Trophoblast cell (in vitro differentiated cells and primary cell): ENCODE measurements around the gene PRR16.
A peak's percentile ranks its signal among the peaks of the same experiment; 100 is the strongest.

Source experiments
- DNase-seq, 2 donors: peaks; one replicate each; pipeline ENCODE4 v3.0.0-alpha.2; 2016
- H2AFZ ChIP-seq: 2 replicates; pipeline ENCODE4 v1.6.1; 2013; ENCODE audit warnings: low read length, moderate library complexity, mild to moderate bottlenecking; ENCODE audit not compliant: insufficient read depth, poor library complexity
- H2AK5ac ChIP-seq: 2 replicates; pipeline ENCODE4 v1.6.1; 2013; ENCODE audit warnings: mild to moderate bottlenecking, low read length
- H2BK120ac ChIP-seq: 2 replicates; pipeline ENCODE4 v1.6.1; 2013; ENCODE audit warnings: low read length, mild to moderate bottlenecking, moderate library complexity; ENCODE audit not compliant: insufficient read depth, poor library complexity
- H2BK12ac ChIP-seq: 2 replicates; pipeline ENCODE4 v1.6.1; 2013; ENCODE audit warnings: mild to moderate bottlenecking, low read length, moderate library complexity
- H2BK5ac ChIP-seq: 2 replicates; pipeline ENCODE4 v1.6.1; 2013; ENCODE audit warnings: low read length, low read depth, moderate library complexity, mild to moderate bottlenecking; ENCODE audit not compliant: poor library complexity
- H3K14ac ChIP-seq: 2 replicates; pipeline ENCODE4 v1.6.1; 2013; ENCODE audit warnings: mild to moderate bottlenecking, low read length
- H3K18ac ChIP-seq: 2 replicates; pipeline ENCODE4 v1.6.1; 2013; ENCODE audit warnings: mild to moderate bottlenecking, low read length
- H3K23ac ChIP-seq: 2 replicates; pipeline ENCODE4 v1.6.1; 2013; ENCODE audit warnings: low read length
- H3K27ac ChIP-seq: 2 replicates; pipeline ENCODE4 v1.5.1; 2013; ENCODE audit warnings: low read depth, mild to moderate bottlenecking, inconsistent platforms, low read length, moderate library complexity
- H3K27me3 ChIP-seq: 2 replicates; pipeline ENCODE4 v1.6.1; 2013; ENCODE audit warnings: inconsistent platforms, mild to moderate bottlenecking, low read length, moderate library complexity; ENCODE audit not compliant: insufficient read depth
- H3K36me3 ChIP-seq, 2 experiments: 1 replicate in 1 of 2; 2 replicates in 1 of 2; pipeline ENCODE4 v1.6.1; 2013; ENCODE audit warnings: low read length in 2 of 2, mild to moderate bottlenecking in 2 of 2, moderate library complexity in 1 of 2; ENCODE audit not compliant: insufficient read depth in 2 of 2, control insufficient read depth in 1 of 2
- H3K4ac ChIP-seq: 2 replicates; pipeline ENCODE4 v1.6.1; 2013; ENCODE audit warnings: low read depth, mild to moderate bottlenecking, low read length, moderate library complexity
- H3K4me1 ChIP-seq, 2 experiments: 1 replicate in 1 of 2; 2 replicates in 1 of 2; pipeline ENCODE4 v1.6.1; 2013; ENCODE audit warnings: low read length in 2 of 2, mild to moderate bottlenecking in 2 of 2, moderate library complexity in 1 of 2; ENCODE audit not compliant: insufficient read depth in 2 of 2, control insufficient read depth in 1 of 2
- H3K4me2 ChIP-seq: 2 replicates; pipeline ENCODE4 v1.6.1; 2013; ENCODE audit warnings: inconsistent platforms, mild to moderate bottlenecking, low read length, moderate library complexity
- H3K4me3 ChIP-seq: 2 replicates; pipeline ENCODE4 v1.5.1; 2013; ENCODE audit warnings: mild to moderate bottlenecking, low read depth, low read length, inconsistent platforms
- H3K79me1 ChIP-seq: one replicate; pipeline ENCODE4 v1.6.1; 2013; ENCODE audit warnings: low read length
- H3K79me2 ChIP-seq: 2 replicates; pipeline ENCODE4 v1.6.1; 2013; ENCODE audit warnings: low read length, mild to moderate bottlenecking; ENCODE audit not compliant: control insufficient read depth, insufficient read depth, poor library complexity
- H3K9ac ChIP-seq: 2 replicates; pipeline ENCODE4 v1.6.1; 2013; ENCODE audit warnings: mild to moderate bottlenecking, low read length
- H3K9me3 ChIP-seq: 2 replicates; pipeline ENCODE4 v1.6.1; 2013; ENCODE audit warnings: low read depth, mild to moderate bottlenecking, control low read depth, inconsistent platforms, low read length; ENCODE audit not compliant: insufficient read depth
- H4K12ac ChIP-seq: 2 replicates; pipeline ENCODE4 v1.6.1; 2013; ENCODE audit warnings: low read depth, mild to moderate bottlenecking, low read length, moderate library complexity
- H4K8ac ChIP-seq: 2 replicates; pipeline ENCODE4 v1.6.1; 2013; ENCODE audit warnings: low read depth, mild to moderate bottlenecking, low read length, moderate library complexity
- H4K91ac ChIP-seq: one replicate; pipeline ENCODE4 v1.6.1; 2013; ENCODE audit warnings: low read depth, mild to moderate bottlenecking, low read length, moderate library complexity
- WGBS: extraction: QIAGEN DNeasy Blood & Tissue Kit; methylation state at CpG from one replicate; pipeline ENCODE4 v1.1.7; 2013; ENCODE audit warnings: missing lambda C conversion rate; ENCODE audit not compliant: insufficient read length, insufficient coverage; ENCODE audit errors: extremely low coverage; 5-methylcytosine and 5-hydroxymethylcytosine counted together

PRR16 gene

DNA sequence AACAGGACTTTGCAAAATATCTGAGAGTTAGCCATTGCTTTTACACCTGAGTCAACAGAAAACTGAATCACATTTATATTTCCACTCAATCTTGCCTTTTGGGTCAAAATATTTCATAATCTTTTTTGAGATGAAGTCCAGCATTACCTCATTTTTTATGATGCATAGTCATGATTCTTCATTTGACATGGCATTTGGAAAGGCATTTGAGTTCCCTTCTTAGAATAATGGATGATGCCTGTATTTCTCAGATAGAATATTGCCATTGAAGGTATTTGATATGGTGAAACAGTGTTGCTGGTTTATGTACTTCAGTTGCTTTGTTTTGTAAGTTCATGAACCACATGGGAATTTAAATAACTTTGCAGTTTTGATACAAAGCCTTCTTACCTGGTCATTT lies 180.4 kb downstream of the PRR16 start:
- Histone ChIP-seq H4K8ac (no peak overlapping the region), H3K4me1 (no peaks in the 10 kb centered on the region), H3K27me3 (no peaks in the 10 kb centered on the region), H3K18ac (no peak overlapping the region), H3K9ac (no peak overlapping the region), H2AK5ac (no peak overlapping the region), H2BK5ac (no peak overlapping the region), H4K12ac (no peak overlapping the region), H3K4ac (no peak overlapping the region), H3K79me2 (no peaks in the 10 kb centered on the region), H4K91ac (no peak overlapping the region), H3K9me3 (no peaks in the 10 kb centered on the region), H3K14ac (no peak overlapping the region), H2BK120ac (no peak overlapping the region), H3K27ac (no peak overlapping the region), H3K4me3 (no peak overlapping the region), H2AFZ (no peak overlapping the region), H3K79me1 (no peaks in the 10 kb centered on the region), H2BK12ac (no peak overlapping the region), H3K4me2 (no peak overlapping the region), H3K36me3 (no peaks in the 10 kb centered on the region), H3K23ac (no peak overlapping the region)
- DNase-seq = no peak

DNA sequence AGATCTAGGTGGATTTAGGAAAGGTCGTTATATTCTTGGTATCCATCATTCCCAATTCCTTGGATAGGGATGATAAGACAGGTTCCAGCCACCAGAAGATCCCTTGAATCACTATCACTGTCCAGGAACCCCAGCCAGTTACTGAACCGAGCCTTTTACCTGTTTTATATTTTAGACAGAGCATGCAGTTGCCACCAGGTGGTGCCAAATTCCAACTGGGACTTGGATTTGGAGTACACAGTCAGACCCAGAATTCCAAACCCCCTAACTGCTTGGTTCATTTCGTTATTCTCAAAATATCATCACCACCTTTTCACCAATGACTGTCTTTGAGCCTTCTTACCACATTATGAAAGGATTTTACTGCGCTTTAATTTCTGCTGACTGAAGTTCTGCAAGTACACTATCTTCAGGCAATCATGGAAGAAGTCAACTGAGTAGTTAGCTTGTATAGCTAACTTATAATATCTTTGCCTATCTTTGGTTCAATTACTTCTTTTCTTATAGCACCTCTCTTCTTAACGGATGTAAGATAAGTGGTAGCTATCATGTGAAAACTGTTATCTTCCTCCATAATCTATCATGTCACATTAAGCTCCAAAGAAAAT lies 191.8 kb downstream of the PRR16 start:
- Histone ChIP-seq H4K91ac (no peak overlapping the region), H3K79me1 (no peaks in the 10 kb centered on the region), H3K36me3 (no peaks in the 10 kb centered on the region), H3K27ac (no peak overlapping the region), H4K8ac (no peak overlapping the region), H3K4me3 (no peak overlapping the region), H2AFZ (no peak overlapping the region), H2BK120ac (no peak overlapping the region), H3K4me1 (no peaks in the 10 kb centered on the region), H3K9me3 (no peaks in the 10 kb centered on the region), H3K14ac (no peak overlapping the region), H3K23ac (no peak overlapping the region), H4K12ac (no peak overlapping the region), H3K9ac (no peak overlapping the region), H3K4ac (no peak overlapping the region), H3K18ac (no peak overlapping the region), H3K79me2 (no peaks in the 10 kb centered on the region), H3K27me3 (no peaks in the 10 kb centered on the region), H2AK5ac (no peak overlapping the region), H2BK5ac (no peak overlapping the region), H2BK12ac (no peak overlapping the region), H3K4me2 (no peak overlapping the region)
- no CpG with 5 or more reads among the region's 5 CpGs for WGBS
- peak; percentile 34 to 68 for DNase-seq

DNA sequence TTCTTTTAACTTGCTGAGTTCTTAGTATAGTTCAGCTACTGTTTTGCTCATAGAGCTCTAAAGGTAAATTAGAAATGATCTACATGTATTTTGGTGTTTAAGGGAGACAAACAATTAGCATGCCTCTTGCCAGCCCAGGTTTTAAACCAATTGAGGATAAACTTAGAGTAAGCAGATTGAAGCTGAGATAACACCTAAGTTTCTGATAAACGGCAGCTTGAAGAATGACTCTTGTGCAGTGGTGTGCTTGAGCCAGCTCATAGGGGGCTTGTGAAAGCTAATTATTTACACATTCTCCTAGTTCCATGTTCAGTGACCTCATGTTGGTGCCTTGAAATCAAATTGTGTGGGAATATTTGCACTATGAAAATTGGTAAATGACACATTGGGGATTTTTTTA lies 193.0 kb downstream of the PRR16 start:
- H3K4me3 ChIP-seq = no peak overlapping the region
- H3K4me2 ChIP-seq = no peak overlapping the region
- no CpG with 5 or more reads among the region's 1 CpG for WGBS
- DNase-seq = peak in 1 of 2 donors; percentile 4
- no peak overlapping the region for H3K23ac ChIP-seq
- H2BK12ac ChIP-seq = no peak overlapping the region
- H2BK5ac ChIP-seq = no peak overlapping the region
- H3K4me1 ChIP-seq = no peaks in the 10 kb centered on the region
- H4K91ac ChIP-seq = no peak overlapping the region
- H2AK5ac ChIP-seq = no peak overlapping the region
- no peak overlapping the region for H3K4ac ChIP-seq
- H3K9me3 ChIP-seq = no peaks in the 10 kb centered on the region
- no peak overlapping the region for H2AFZ ChIP-seq
- H3K27ac ChIP-seq = no peak overlapping the region
- H4K12ac ChIP-seq = no peak overlapping the region
- H3K79me2 ChIP-seq = no peaks in the 10 kb centered on the region
- no peaks in the 10 kb centered on the region for H3K27me3 ChIP-seq
- no peak overlapping the region for H3K9ac ChIP-seq
- no peaks in the 10 kb centered on the region for H3K79me1 ChIP-seq
- H4K8ac ChIP-seq = no peak overlapping the region
- H3K18ac ChIP-seq = no peak overlapping the region
- no peak overlapping the region for H3K14ac ChIP-seq
- H2BK120ac ChIP-seq = no peak overlapping the region
- H3K36me3 ChIP-seq = no peaks in the 10 kb centered on the region

DNA sequence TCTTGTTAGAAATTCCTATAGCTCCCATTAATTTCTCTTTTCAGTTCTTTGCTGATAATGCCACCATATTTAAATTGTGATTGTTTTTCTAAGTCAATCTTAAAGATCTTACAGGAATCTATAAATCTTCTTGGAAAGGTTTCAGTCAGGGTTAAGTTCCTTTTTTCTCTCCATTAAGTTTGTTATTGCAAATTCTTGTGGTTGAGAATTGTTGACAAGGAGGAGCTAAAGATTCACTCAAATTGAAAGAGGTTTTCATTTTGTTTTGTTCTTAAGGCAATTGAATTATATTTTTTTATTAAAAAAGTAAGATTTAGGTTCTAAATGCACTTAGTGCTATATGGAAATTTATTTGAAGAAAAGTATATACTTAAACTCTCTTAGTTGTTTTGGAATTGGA lies 213.4 kb downstream of the PRR16 start:
- H3K4me1 ChIP-seq = peaks cover 0 to 4% of the 10 kb centered on the region in 2 experiments
- H2BK5ac ChIP-seq = no peak overlapping the region
- H4K8ac ChIP-seq = no peak overlapping the region
- H3K9me3 ChIP-seq = no peaks in the 10 kb centered on the region
- H3K14ac ChIP-seq = no peak overlapping the region
- H3K18ac ChIP-seq = no peak overlapping the region
- H3K4me2 ChIP-seq = no peak overlapping the region
- H2BK120ac ChIP-seq = no peak overlapping the region
- no peak overlapping the region for H3K4me3 ChIP-seq
- no peak overlapping the region for H3K4ac ChIP-seq
- H2BK12ac ChIP-seq = no peak overlapping the region
- DNase-seq = no peak
- no peaks in the 10 kb centered on the region for H3K36me3 ChIP-seq
- peaks cover 4% of the 10 kb centered on the region for H3K79me1 ChIP-seq
- no peak overlapping the region for H3K27ac ChIP-seq
- no peaks in the 10 kb centered on the region for H3K79me2 ChIP-seq
- no peak overlapping the region for H4K91ac ChIP-seq
- no peak overlapping the region for H4K12ac ChIP-seq
- H3K27me3 ChIP-seq = no peaks in the 10 kb centered on the region
- H3K23ac ChIP-seq = no peak overlapping the region
- H2AK5ac ChIP-seq = no peak overlapping the region
- no peak overlapping the region for H3K9ac ChIP-seq
- no peak overlapping the region for H2AFZ ChIP-seq
